HG03432 (cell line): ENCODE results near the gene CYP4F8.
"Not testable (repeated sequence)": the region's sequence is repeated elsewhere in the genome, so short reads cannot be mapped to it uniquely, and the experiment has no call there.

ENCODE experiments used
- ATAC-seq: cut with Tn5 transposase; IDR thresholded peaks from one replicate; pipeline ENCODE4 v1.9.1; 2021; ENCODE audit warnings: mild to moderate bottlenecking, moderate library complexity; ENCODE audit not compliant: unreplicated experiment

CYP4F8 gene

DNA sequence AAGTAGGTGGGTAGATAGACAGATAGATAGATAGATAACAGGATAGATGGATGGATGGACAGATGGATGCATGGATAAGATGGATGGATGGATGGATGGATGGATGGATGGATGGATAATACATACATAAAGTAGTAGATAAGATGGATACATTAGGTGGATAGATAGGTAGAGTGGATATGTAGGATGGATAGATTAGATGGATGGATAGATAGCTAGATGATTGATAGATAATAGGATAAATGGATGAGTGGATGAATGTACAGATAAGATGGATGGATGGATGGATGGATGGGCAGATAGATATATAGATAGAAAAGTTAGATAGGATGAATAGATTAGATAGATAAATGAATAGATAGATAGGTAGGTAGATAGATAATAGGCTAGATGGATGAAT lies 27.8 kb downstream of the CYP4F8 start:
- no peak for ATAC-seq

DNA sequence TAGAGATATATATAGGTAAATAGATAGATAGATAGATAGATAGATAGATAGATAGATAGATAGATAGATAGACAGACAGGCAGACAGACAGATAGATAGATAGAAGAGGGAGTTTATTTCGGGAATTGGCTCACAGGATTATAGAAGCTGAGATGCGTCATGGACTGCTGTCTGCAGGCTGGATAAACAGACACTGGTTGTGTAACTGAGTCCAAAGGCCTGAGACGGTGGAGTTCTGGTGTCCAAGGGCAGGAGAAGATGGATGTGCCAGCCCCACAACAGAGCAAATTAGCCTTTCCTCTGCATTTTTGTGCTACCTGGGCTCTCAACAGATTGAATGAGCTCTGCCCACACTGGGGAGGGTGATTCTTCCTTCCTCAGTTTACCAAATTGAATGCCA lies 28.4 kb downstream of the CYP4F8 start:
- no peak for ATAC-seq

GRCh38 chr19:15644066-15644741 lies 29.2 kb downstream of the CYP4F8 start:
- no peak for ATAC-seq

- no peak for ATAC-seq
Measured at GRCh38 chr19:15644816-15645215, 29.8 kb downstream of the CYP4F8 start.

GRCh38 chr19:15649526-15649925 lies 34.5 kb downstream of the CYP4F8 start:
- ATAC-seq: no peak

DNA sequence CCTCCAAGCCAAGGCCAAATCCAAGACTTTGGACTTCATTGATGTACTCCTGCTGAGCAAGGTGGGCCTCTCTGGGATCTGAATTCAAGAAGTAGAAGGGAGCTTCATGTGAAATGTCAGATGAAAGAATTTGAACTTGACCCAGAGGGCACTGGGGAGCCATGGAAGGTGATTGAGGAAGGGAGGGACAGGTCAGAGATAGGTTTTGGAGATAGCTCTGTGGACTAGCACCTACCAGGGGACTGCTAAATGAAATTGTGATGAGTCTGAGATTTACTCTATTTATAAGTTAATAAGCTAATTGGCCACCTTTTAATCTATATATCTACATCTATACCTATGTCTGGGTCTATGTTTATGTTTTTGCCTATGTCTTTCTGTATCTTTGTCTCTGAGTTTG lies 35.1 kb downstream of the CYP4F8 start:
- not testable (repeated sequence) for ATAC-seq

DNA sequence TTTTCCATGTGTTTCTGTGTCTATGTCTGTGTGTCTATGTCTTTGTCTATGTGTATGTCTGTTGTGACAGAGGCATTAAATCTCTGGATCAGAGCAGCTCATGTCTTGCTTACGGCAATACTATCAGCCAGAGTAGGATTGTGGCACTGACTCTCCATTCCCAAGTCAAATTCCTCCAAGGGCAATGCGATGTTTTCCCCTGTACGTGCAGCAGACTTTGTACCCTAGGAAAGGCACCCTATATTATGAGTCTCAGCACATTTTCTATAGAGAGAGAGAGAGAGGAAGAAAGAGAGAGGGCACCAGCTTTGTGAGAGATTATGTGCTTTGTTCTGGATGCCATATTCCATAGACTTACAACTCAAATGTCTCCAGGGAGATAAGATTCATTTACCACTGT lies 36.8 kb downstream of the CYP4F8 start:
- ATAC-seq: no peak

DNA sequence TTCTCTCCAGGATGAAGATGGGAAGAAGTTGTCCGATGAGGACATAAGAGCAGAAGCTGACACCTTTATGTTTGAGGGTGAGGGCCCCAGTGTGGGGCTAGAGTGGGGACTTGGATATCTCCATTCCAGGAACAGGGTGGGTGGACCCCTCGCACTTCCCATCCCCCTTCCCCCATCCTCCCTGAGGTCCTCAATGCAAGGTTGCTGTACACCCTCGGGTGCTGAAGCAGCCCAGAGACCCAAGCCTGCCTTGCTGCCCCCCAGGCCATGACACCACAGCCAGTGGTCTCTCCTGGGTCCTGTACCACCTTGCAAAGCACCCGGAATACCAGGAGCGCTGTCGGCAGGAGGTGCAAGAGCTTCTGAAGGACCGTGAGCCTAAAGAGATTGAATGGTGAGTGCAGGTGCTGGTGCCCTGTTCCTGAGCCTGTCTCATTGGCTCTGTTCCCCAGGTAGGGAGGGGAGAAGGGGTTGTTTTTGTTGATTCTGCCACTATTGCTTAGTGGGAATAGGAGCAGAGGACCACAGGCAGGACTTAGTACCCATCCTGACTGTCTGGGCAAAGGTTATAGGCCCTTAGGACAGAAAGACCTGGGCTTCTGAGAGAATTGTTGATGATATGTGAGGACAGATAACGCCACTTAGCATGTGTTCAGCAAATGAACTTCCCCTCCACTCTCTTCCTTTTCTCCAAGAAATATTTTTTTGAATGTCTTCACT lies 37.7 kb downstream of the CYP4F8 start:
- no peak for ATAC-seq

- no peak for ATAC-seq
Measured at GRCh38 chr19:15656467-15656866, 41.4 kb downstream of the CYP4F8 start.

GRCh38 chr19:15663247-15663646 lies 48.2 kb downstream of the CYP4F8 start:
- no peak for ATAC-seq

GRCh38 chr19:15666186-15666585 lies 51.2 kb downstream of the CYP4F8 start:
- no peak for ATAC-seq

DNA sequence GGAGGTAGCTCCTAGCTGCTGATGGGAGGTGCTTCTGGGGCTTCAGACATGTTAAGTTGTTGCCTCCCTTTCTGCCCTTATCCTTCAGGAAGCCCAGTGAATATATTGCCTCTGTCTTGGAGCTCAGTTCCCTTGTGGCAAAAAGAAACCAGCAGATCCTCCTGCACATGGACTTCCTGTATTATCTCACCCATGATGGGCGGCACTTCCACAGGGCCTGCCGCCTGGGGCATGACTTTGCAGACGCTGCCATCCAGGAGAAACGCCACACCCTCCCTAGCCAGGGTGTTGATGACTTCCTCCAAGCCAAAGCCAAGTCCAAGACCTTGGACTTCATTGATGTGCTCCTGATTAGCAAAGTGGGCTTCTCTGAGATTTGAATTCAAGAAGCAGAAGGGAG lies 51.9 kb downstream of the CYP4F8 start:
- ATAC-seq: no peak

DNA sequence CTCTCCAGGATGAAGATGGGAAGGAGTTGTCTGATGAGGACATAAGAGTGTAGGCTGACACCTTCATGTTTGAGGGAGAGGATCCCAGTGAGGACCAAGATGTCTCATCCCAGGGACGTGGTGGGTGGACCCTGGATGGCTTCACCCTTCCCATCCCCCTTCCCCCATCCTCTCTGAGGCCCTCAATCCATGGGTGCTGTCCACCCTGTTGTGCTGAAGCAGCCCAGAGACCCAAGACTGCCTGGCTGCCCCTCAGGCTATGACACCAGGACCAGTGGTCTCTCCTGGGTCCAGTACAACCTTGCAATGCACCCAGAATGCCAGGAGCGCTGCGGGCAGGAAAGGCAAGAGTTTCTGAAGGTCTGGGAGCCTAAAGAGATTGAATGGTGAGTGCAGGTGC lies 54.4 kb downstream of the CYP4F8 start:
- no peak for ATAC-seq

- ATAC-seq: no peak
Measured at GRCh38 chr19:15669891-15670290, 54.9 kb downstream of the CYP4F8 start.

DNA sequence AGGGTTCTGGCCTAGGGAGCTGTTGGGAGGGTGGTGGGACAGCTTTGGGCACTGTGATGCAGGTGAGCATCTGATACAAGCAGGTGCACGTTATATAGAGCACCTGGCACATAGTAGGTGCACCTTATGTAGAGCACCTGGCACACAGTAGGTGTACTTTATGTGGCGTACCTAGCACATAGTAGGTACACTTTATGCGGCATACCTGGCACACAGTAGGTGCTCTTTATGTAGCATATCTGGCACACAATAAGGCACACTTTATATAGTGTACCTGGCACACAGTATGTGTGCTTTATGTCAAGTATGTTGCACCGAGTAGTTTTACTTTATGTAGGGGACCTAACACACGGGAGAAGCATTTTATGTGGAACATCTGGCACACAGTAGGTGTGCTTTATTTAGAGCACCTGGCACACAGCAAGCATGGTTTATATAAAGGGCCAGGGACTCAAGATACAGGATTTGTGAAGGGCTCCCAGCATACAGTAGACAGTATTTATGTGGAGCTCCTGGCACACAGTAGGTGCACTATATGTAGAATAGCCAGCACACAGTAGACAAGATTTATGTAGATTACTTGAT lies 56.3 kb downstream of the CYP4F8 start:
- ATAC-seq: no peak

GRCh38 chr19:15671891-15672579 lies 57.0 kb downstream of the CYP4F8 start:
- ATAC-seq: no peak

DNA sequence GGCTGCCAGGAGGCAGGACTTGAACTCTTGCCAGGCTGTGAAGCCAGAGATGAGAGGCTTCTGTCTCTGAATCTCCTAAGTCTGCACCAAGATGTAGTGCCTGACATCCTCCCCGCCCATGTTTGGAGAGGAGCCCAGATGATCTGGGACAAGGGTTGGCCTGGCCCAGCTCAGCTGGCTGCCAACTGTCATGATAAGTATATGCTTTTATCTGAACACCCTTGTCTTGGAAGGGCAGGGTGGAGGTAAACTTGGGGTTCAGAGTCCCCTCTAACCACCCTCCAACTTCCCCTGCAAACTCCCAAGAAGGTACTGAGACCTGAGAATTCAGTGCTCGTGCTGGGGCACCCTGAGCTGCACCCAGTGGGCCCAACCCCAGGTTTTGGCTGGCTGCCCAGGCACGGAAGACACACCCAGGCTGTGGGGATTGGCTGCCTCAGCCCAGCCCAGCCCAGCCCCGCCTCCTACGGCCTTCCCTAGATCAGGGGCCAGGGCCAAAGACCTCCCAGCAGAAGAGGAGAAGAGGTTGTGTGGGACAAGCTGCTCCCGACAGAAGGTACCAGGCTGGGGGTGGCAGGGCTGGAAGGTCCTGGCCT lies 57.7 kb downstream of the CYP4F8 start, which contains the start of gene CYP4F12:
CYP4F12 (plus strand) TSS at position 508 of the 596 bp plus-strand sequence. CDS start 443 bp downstream, outside the sequence.
- ATAC-seq: no peak

DNA sequence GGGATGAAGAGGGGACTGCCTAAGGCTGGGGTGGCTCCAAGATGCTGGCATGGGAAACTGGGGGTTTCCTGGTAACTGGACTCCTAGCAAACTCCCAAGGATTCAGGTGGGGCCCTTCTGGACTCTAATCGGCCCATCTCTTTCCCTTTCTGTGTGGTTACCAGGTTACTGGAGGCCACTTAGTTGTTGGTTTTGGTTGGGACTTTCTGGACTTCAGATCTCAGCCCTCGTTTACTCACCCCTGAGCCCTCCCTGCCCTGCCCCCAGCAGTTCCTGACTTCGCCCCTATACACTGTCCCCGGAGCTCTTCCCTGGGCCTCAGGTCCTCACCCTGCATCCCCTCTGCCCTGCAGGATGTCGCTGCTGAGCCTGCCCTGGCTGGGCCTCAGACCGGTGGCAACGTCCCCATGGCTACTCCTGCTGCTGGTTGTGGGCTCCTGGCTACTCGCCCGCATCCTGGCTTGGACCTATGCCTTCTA lies 58.2 kb downstream of the CYP4F8 start:
- ATAC-seq: no peak

DNA sequence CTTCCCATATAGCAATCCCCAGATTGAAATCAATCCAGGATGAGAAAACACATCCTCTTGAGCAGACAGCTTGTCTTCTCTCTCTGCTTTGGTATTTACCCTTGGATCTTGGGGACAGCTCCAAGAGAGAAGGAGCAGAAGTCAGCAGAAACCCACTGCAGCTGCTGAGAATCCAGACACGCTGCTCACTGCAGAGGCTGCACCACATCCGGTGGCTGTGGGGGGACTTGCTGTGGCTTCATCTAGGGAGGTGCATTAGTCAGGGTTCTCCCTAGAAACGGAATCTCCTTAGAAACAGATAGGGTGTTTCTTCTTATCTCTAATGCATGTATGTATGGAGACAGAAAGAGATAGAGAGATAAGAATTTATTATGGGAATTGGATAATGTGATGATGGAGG lies 60.5 kb downstream of the CYP4F8 start:
- ATAC-seq: no peak

DNA sequence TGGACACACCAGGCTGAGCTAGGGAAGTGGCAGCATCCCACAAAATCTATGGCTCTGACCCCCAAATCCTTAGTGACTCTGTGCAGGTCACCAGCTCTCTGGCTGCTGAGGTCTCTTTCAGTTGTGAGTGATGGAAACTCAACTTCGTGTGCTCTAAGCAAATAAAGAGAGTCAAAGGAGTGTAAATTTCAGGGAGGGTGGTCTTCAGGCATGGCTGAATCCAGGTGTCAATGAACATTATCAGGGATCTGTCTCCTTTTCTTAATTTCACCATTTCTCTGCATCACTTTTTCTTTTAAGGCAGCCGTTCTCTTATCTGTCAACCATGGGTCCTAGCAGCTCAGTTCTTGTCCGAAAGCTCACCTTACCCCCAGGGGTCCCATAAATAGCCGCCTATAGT lies 64.1 kb downstream of the CYP4F8 start:
- ATAC-seq: no peak

GRCh38 chr19:15679865-15680264 lies 64.8 kb downstream of the CYP4F8 start:
- not testable (repeated sequence) for ATAC-seq
